ENCODE results near the gene MRPL43. TPM values are rescaled to one million over a fixed set of nuclear protein-coding genes. Genes with fewer than 3 reads are reported as not detected.
"Not testable (repeated sequence)": the region's sequence is repeated elsewhere in the genome, so short reads cannot be mapped to it uniquely, and the experiment has no call there.

MRPL43 gene
- polyA plus RNA-seq, 3 donors from 2014 or later, result 117 to 163 (median 129) TPM

GRCh38 chr10:100979791-100980272 is 7.5 kb downstream of the MRPL43 start:
- H3K9me3 Mint-ChIP-seq, result no peaks in the 10 kb centered on the region
- no peak overlapping the region for H3K27ac Mint-ChIP-seq
- H3K4me1 Mint-ChIP-seq, result no peaks in the 10 kb centered on the region
- peaks cover 0 to 2% (median 2%) of the 10 kb centered on the region in 3 donors for H3K27me3 Mint-ChIP-seq (ENCODE audit: low read depth in 3 of 3)
- H3K36me3 Mint-ChIP-seq, result peaks cover 11 to 19% (median 18%) of the 10 kb centered on the region in 3 donors
- DNase-seq, result no peak
- H3K4me3 Mint-ChIP-seq, result no peak overlapping the region

DNA sequence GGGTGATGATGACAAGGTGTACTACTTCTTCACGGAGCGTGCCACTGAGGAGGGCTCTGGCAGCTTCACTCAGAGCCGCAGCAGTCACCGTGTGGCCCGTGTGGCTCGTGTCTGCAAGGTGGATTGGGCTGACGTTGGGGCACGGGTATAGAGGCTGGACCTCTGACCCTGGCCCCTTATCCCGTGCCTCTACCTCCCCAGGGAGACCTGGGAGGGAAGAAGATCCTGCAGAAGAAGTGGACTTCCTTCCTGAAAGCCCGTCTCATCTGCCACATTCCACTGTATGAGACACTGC is 8.4 kb downstream of the MRPL43 start:
- Mint-ChIP-seq H3K36me3 (peaks cover 11 to 19% (median 18%) of the 10 kb centered on the region in 3 donors), H3K27me3 (ENCODE audit: low read depth in 3 of 3) (peaks cover 0 to 2% (median 2%) of the 10 kb centered on the region in 3 donors)
- no peak for DNase-seq

DNA sequence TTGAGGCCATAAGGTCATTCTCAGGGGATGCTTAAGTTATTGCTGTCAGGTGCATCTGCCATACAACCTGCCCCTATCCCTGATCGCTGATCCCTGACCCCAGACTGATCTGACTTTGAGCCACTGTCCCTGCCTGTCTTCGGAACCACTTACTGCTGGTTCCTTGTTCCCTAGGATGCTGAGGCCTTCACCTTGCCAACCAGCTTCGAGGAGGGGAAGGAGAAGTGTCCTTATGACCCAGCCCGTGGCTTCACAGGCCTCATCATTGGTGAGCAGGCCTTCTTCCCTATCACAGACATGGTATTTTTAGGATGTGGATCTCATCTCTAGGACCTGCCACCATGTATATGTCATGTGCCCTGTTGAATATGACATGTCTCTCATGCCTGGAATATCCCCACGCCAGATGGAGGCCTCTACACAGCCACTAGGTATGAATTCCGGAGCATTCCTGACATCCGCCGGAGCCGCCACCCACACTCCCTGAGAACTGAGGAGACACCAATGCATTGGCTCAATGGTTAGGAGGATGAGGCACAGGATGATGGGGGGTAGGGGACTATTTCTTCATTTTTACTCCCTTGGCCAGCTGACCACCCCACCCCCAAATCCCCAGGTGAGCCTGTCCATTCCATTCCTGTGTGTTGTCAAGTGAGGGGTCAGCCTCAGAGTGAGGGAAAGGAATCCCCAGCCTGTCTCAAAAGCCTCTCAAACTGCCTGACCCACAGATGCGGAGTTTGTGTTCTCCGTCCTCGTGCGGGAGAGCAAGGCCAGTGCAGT is 9.0 kb downstream of the MRPL43 start:
- Mint-ChIP-seq H3K27me3 (ENCODE audit: low read depth in 3 of 3) (peaks cover 0 to 2% (median 2%) of the 10 kb centered on the region in 3 donors), H3K36me3 (peaks cover 11 to 19% (median 18%) of the 10 kb centered on the region in 3 donors), H3K9me3 (no peaks in the 10 kb centered on the region), H3K4me1 (no peaks in the 10 kb centered on the region), H3K27ac (no peak overlapping the region), H3K4me3 (no peak overlapping the region)
- no peak for DNase-seq

More for the DNA sequence above, 8.4 kb downstream of the MRPL43 start:
- H3K27ac Mint-ChIP-seq, result no peak overlapping the region
- no peaks in the 10 kb centered on the region for H3K4me1 Mint-ChIP-seq
- no peaks in the 10 kb centered on the region for H3K9me3 Mint-ChIP-seq
- H3K4me3 Mint-ChIP-seq, result no peak overlapping the region

DNA sequence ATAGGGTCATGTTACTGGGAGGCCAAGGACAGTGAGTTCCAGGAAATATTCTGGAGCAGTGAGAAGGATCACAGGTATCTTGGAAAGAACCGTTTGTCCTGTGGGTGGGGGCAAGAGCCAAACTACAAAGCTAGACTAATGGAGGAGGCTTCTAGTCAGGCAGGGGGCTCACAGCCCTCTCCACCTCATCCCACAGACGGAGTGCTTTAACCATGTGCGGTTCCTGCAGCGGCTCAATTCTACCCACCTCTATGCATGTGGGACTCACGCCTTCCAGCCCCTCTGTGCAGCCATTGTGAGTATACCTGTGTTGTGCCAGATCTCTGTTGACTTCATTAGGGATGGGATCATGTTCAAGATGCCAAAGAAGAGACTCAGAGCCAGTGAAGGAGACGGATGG is 9.9 kb downstream of the MRPL43 start:
- Mint-ChIP-seq H3K27me3 (ENCODE audit: low read depth in 3 of 3) (peaks cover 0 to 4% (median 2%) of the 10 kb centered on the region in 3 donors), H3K4me1 (no peaks in the 10 kb centered on the region), H3K9me3 (no peaks in the 10 kb centered on the region), H3K4me3 (no peak overlapping the region), H3K27ac (no peak overlapping the region), H3K36me3 (peaks cover 7 to 15% (median 14%) of the 10 kb centered on the region in 3 donors)
- DNase-seq, result no peak

DNA sequence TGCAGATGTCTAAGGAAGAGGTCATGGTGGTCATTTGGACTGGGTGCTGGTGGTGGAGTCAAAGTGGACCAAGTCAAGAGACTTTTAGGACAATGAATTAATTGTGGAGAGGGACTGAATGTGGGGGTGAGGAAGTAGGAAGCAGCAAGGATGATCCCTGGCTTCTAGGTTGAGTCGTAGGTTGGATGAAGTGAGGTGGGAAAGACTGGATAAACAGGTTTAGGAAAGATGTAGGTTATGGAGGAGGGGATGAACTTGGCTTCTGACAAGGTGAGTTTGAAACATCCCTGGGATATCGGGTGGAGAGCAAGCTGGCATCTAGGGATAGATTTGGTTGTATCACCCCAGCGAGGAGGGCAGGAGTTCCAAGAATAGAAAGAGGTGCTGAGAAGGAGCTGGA is 10.4 kb downstream of the MRPL43 start:
- no peaks in the 10 kb centered on the region for H3K9me3 Mint-ChIP-seq
- DNase-seq, result no peak
- no peak overlapping the region for H3K4me3 Mint-ChIP-seq
- peaks cover 3 to 11% (median 10%) of the 10 kb centered on the region in 3 donors for H3K36me3 Mint-ChIP-seq
- no peak overlapping the region for H3K27ac Mint-ChIP-seq
- no peaks in the 10 kb centered on the region for H3K4me1 Mint-ChIP-seq
- H3K27me3 Mint-ChIP-seq (ENCODE audit: low read depth in 3 of 3), result peaks cover 0 to 2% (median 2%) of the 10 kb centered on the region in 3 donors

DNA sequence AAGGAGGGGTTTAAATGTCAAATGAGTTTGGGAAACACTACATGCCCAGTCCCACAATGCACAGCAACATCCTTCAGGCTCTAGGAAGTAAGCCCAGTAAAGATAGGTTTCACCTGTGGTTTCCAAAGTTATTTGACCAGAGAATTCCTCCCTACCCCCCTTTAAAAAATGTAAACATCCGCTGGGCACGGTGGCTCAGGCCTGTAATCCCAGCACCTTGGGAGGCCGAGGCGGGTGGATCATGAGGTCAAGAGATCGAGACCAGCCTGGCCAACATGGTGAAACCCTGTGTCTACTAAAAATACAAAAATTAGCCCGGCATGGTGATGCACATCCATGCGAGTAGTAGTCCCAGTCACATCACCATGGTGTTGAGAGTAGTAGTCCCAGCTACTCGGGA is 11.9 kb downstream of the MRPL43 start:
- not testable (repeated sequence) for H3K4me1 Mint-ChIP-seq; H3K27me3 Mint-ChIP-seq (ENCODE audit: low read depth in 3 of 3); H3K9me3 Mint-ChIP-seq; DNase-seq; H3K27ac Mint-ChIP-seq; H3K36me3 Mint-ChIP-seq; H3K4me3 Mint-ChIP-seq

- no peak for DNase-seq
- no peak overlapping the region for H3K4me3 Mint-ChIP-seq
- peaks cover 0 to 7% (median 4%) of the 10 kb centered on the region in 3 donors for H3K36me3 Mint-ChIP-seq
- H3K4me1 Mint-ChIP-seq, result peaks cover 15 to 21% of the 10 kb centered on the region in 2 donors
- no peaks in the 10 kb centered on the region for H3K9me3 Mint-ChIP-seq
- peaks cover 3 to 12% (median 3%) of the 10 kb centered on the region in 3 donors for H3K27me3 Mint-ChIP-seq (ENCODE audit: low read depth in 3 of 3)
- peak overlapping the region in 2 of 6 donors; percentile 26 to 40 for H3K27ac Mint-ChIP-seq
Measured at GRCh38 chr10:100972904-100973535, 14.3 kb downstream of the MRPL43 start.

DNA sequence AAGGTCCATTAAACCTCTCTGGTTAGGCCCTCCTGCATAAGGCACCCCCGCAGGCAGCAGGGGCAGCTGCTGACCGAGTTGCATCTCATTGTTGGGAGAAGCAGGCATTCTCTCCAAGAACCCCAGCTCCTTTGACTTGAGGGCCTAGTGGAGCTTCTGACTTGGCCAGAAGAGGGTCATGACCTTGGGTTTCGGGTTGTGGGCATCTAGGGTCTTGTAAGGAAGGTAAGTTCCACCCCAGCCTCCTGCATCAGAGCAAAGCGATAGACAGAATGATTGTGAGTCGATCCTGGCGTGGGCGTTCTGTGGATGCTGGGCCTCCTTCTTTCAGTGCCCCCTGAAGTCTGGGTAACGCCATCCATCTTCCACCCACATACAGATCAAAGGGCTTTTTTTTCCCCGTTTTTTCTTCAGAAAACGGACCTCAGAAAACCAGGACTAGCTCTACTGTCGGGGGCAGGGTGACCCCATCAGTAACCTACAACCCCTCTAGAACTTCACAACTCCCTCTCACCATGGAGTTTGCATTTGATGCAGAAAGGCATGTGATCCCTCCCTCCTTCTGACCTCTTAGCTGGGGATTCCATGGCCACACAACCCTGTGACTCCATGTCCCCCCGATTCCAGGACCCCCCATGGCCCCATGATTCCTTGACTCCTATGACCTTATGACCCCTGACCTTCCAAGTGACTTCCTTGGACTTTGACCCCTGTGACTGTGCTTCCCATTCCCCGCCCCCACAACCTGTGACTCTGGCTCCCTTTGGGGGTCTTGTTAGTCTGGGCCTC is 15.0 kb downstream of the MRPL43 start:
- DNase-seq, result no peak
- H3K4me1 Mint-ChIP-seq, result peaks cover 15 to 21% of the 10 kb centered on the region in 2 donors
- peaks cover 2 to 12% (median 3%) of the 10 kb centered on the region in 3 donors for H3K27me3 Mint-ChIP-seq (ENCODE audit: low read depth in 3 of 3)
- H3K27ac Mint-ChIP-seq, result peak overlapping the region in 1 of 6 donors; percentile 40
- peaks cover 0 to 7% (median 4%) of the 10 kb centered on the region in 3 donors for H3K36me3 Mint-ChIP-seq
- H3K4me3 Mint-ChIP-seq, result no peak overlapping the region
- no peaks in the 10 kb centered on the region for H3K9me3 Mint-ChIP-seq

DNA sequence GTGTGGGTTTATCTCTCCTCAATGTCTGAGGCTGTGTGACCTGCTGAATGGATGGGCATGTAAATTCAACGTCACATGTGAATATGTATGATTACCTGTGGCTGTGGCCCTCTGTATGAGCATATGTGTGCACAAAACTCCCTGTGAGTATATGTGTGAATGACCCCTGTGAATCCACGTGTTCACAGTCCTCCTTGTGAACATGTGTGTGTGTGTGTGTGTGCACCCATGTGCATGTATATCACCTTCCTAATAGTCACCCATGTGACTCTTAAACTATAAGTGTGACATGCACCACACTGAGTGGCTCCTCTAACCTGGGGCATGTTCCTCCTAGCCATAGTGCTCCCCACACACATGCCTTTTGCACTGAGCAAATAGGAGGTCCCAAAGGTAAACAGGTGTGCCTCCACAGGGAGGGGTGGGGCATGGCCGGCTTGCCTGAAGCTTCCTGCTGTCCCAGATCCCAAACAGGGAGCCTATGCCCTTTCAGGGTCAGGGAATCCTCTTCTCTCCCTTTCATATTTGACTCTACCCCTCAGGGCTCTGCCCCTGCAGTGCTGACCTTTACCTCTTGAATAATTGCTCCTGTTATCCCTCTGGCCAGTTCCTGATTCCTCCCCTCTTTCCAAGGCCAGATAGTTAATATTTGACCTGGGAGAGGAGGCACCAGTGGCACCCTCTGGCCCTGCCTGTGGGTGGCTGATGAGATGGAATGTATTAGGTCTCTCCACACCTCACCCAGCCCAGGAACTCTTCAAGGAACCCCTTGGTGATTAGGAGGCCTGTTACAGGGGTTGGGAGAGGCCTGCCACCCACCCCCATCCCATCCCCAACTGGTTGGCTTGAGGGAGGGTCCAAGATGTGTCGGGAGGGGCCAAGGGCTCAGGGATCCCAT is 16.1 kb downstream of the MRPL43 start:
- H3K4me3 Mint-ChIP-seq, result peak overlapping the region; percentile 35 to 67 (median 51)
- H3K4me1 Mint-ChIP-seq, result peaks cover 15 to 21% of the 10 kb centered on the region in 2 donors
- no peaks in the 10 kb centered on the region for H3K9me3 Mint-ChIP-seq
- DNase-seq, result no peak
- H3K27me3 Mint-ChIP-seq (ENCODE audit: low read depth in 3 of 3), result peaks cover 2 to 12% (median 3%) of the 10 kb centered on the region in 3 donors
- H3K36me3 Mint-ChIP-seq, result no peaks in the 10 kb centered on the region
- no peak overlapping the region for H3K27ac Mint-ChIP-seq

- Mint-ChIP-seq H3K36me3 (peaks cover 0 to 7% (median 6%) of the 10 kb centered on the region in 3 donors), H3K27me3 (ENCODE audit: low read depth in 3 of 3) (peaks cover 2 to 12% (median 3%) of the 10 kb centered on the region in 3 donors), H3K9me3 (no peaks in the 10 kb centered on the region), H3K4me3 (peak overlapping the region; percentile 35 to 67 (median 51)), H3K4me1 (peaks cover 15 to 21% of the 10 kb centered on the region in 2 donors), H3K27ac (peak overlapping the region in 2 of 6 donors; percentile 18 to 63)
- no peak for DNase-seq
Measured at GRCh38 chr10:100970076-100970913, 17.0 kb downstream of the MRPL43 start.

DNA sequence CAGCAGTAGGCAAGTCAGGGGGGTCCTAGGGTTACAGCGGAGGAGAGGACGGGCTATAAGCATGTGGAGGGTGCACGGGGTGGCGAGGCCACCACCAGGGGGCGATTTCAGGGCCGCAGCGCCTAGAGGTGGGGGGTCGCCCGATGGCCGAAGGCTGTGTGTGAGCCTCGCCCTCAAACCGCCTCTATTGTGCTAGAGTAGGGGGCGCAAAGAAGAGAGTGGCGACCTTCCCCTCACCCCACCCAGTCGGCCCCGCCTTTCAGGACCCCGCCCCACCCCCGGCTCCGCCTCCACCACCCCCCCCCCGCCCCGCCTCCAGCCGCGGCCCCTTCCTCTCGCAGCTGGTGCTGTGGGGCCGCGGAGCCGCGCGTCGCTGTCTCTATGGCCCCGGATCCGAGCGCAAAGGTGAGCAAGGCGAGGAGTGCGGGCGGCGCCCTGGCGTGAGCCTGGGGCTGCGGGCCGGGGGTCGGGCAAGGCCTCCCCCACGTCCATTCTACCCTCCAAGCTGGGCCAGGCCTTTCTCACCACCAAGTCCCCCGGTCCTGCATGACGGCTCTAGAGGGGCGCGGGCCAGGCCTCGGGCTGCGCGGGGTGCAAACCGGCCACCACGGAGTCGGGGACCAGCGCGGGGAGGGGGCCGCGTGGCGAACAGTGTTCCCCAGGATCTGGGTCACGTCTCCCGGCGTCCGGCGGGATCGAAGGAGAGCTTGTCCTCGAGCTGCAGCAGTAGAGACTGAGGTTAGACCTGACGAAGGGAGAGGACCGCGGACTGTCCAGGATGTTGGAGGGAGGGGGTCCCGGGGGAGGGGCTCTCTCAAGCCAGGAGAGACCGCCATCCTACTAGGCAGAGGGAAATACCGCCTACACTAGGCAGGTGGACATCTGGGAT is 17.9 kb downstream of the MRPL43 start, which contains the start of gene SEMA4G:
TSS of gene SEMA4G (plus strand) at position 318 of the 889 bp plus-strand sequence. CDS start 3,409 bp downstream, outside the sequence.
- no peaks in the 10 kb centered on the region for H3K9me3 Mint-ChIP-seq
- peak; percentile 43 to 46 (median 45) for DNase-seq
- peaks cover 0 to 9% (median 6%) of the 10 kb centered on the region in 3 donors for H3K36me3 Mint-ChIP-seq
- H3K27me3 Mint-ChIP-seq (ENCODE audit: low read depth in 3 of 3), result peaks cover 2 to 12% (median 3%) of the 10 kb centered on the region in 3 donors
- H3K4me3 Mint-ChIP-seq, result peak within 1 kb of the TSS; percentile 60 to 79 (median 68)
- peak within 1 kb of the TSS in 3 of 6 donors; percentile 18 to 57 (median 18) for H3K27ac Mint-ChIP-seq
- peaks cover 15 to 21% of the 10 kb centered on the region in 2 donors for H3K4me1 Mint-ChIP-seq

Measured in immature natural killer cell (primary cell).